ENCODE measurements around the gene SHISA3. TPM values are rescaled to one million over a fixed set of nuclear protein-coding genes. Genes with fewer than 3 reads are reported as not detected.

Gene SHISA3
- total RNA-seq, 2 donors from 2014 or later: not detected

DNA sequence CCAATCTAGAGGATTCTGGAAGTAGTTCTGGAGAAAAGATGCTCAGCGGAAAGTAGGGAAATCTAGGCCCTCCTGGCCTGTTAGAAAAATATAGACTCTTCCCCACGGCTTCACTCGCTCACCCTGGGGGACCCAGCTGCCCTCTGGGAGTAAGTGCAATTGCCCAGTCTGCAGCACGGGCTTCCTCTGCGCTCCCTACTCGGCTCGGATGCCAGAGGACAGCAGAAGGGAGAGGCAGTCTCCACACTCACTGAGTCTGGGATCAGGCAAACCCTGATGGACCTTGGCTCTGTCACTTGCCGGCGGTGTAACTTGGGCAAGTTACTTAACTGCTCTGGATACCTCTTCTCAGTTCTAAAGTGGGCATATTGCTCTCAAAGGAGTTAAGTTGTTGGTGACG is 2.1 kb downstream of the SHISA3 start:
- no peaks in the 10 kb centered on the region for H3K9me3 Mint-ChIP-seq
- ATAC-seq (replicated peaks): no peak
- H3K4me3 Mint-ChIP-seq: peak overlapping the region; percentile 56

GRCh38 chr4:42401171-42401570 is 3.9 kb downstream of the SHISA3 start:
- no peak for ATAC-seq (replicated peaks)
- peaks cover 15% of the 10 kb centered on the region for H3K36me3 Mint-ChIP-seq (ENCODE audit: low read depth)
- H3K4me1 Mint-ChIP-seq: peaks cover 11% of the 10 kb centered on the region
- no peak overlapping the region for H3K27ac Mint-ChIP-seq
- no peak overlapping the region for H3K4me3 Mint-ChIP-seq
- no peaks in the 10 kb centered on the region for H3K9me3 Mint-ChIP-seq
- peaks cover 44% of the 10 kb centered on the region for H3K27me3 Mint-ChIP-seq

More for the DNA sequence above, 2.1 kb downstream of the SHISA3 start:
- Mint-ChIP-seq H3K36me3 (ENCODE audit: low read depth) (no peaks in the 10 kb centered on the region), H3K27ac (no peak overlapping the region), H3K4me1 (peaks cover 11% of the 10 kb centered on the region), H3K27me3 (peaks cover 45% of the 10 kb centered on the region)

DNA sequence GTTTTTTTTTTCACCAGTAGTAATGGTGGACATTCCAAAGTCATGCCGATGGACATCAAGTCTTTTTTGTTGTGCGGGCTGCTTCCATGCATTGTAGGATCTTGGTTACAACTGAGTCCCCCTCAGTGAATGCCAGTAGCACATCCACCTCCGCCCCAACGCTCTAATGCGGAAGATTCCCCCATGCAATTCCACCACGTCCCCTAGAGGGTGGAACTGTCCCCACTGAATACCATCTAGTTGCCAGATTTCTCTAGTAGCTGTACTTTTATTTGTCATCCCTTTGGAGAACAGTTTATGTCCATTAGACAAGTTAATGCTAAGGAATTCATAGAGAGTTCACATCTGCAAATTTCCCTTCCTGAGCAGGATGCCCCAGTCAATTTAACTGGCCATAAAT is 6.7 kb downstream of the SHISA3 start:
- no peak for ATAC-seq (replicated peaks)
- H3K4me1 Mint-ChIP-seq: peaks cover 3% of the 10 kb centered on the region
- H3K27ac Mint-ChIP-seq: no peak overlapping the region
- H3K27me3 Mint-ChIP-seq: peaks cover 32% of the 10 kb centered on the region
- peaks cover 15% of the 10 kb centered on the region for H3K36me3 Mint-ChIP-seq (ENCODE audit: low read depth)
- H3K9me3 Mint-ChIP-seq: no peaks in the 10 kb centered on the region
- no peak overlapping the region for H3K4me3 Mint-ChIP-seq

DNA sequence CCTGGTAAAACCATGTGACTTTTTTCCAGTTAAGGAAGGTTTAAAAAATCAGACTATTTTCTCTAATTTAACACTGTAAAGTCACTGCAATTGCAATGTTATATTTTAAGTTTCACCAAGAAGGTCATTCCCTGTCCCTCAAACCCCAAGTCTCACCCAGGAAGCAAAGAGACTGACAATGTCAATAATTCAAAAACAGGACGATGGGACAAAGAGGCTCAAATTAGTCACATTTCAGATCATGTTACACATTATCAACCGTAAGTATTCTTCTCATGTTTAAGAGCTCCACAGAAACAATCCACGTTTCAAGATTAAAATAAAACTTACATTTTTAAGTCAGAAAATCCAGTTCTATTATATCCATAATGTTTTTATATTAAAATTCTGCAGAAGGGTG is 13.2 kb downstream of the SHISA3 start:
- H3K9me3 Mint-ChIP-seq: no peaks in the 10 kb centered on the region
- no peak overlapping the region for H3K4me3 Mint-ChIP-seq

GRCh38 chr4:42411803-42412202 is 14.5 kb downstream of the SHISA3 start:
- Mint-ChIP-seq H3K27me3 (no peaks in the 10 kb centered on the region), H3K9me3 (no peaks in the 10 kb centered on the region)

More for the DNA sequence above, 13.2 kb downstream of the SHISA3 start:
- no peak for ATAC-seq (replicated peaks)
- Mint-ChIP-seq H3K27ac (no peak overlapping the region), H3K27me3 (no peaks in the 10 kb centered on the region), H3K36me3 (ENCODE audit: low read depth) (peaks cover 63% of the 10 kb centered on the region), H3K4me1 (no peaks in the 10 kb centered on the region)

GRCh38 chr4:42412251-42412650 is 15.0 kb downstream of the SHISA3 start:
- H3K4me1 Mint-ChIP-seq: no peaks in the 10 kb centered on the region
- no peaks in the 10 kb centered on the region for H3K9me3 Mint-ChIP-seq
- H3K27ac Mint-ChIP-seq: no peak overlapping the region
- H3K4me3 Mint-ChIP-seq: no peak overlapping the region
- H3K27me3 Mint-ChIP-seq: no peaks in the 10 kb centered on the region
- peaks cover 70% of the 10 kb centered on the region for H3K36me3 Mint-ChIP-seq (ENCODE audit: low read depth)
- ATAC-seq (replicated peaks): no peak

More at GRCh38 chr4:42411803-42412202, 14.5 kb downstream of the SHISA3 start:
- Mint-ChIP-seq H3K4me3 (no peak overlapping the region), H3K4me1 (no peaks in the 10 kb centered on the region), H3K36me3 (ENCODE audit: low read depth) (peaks cover 70% of the 10 kb centered on the region), H3K27ac (no peak overlapping the region)
- ATAC-seq (replicated peaks): no peak

- H3K4me1 Mint-ChIP-seq: no peaks in the 10 kb centered on the region
- no peak overlapping the region for H3K4me3 Mint-ChIP-seq
- no peak overlapping the region for H3K27ac Mint-ChIP-seq
- ATAC-seq (replicated peaks): no peak
- no peaks in the 10 kb centered on the region for H3K27me3 Mint-ChIP-seq
- no peaks in the 10 kb centered on the region for H3K9me3 Mint-ChIP-seq
- peaks cover 88% of the 10 kb centered on the region for H3K36me3 Mint-ChIP-seq (ENCODE audit: low read depth)
Measured at GRCh38 chr4:42415281-42415680, 18.0 kb downstream of the SHISA3 start.

GRCh38 chr4:42416017-42416416 is 18.7 kb downstream of the SHISA3 start:
- H3K27ac Mint-ChIP-seq: no peak overlapping the region
- H3K9me3 Mint-ChIP-seq: no peaks in the 10 kb centered on the region
- ATAC-seq (replicated peaks): no peak
- H3K27me3 Mint-ChIP-seq: no peaks in the 10 kb centered on the region
- H3K4me1 Mint-ChIP-seq: no peaks in the 10 kb centered on the region
- H3K4me3 Mint-ChIP-seq: no peak overlapping the region
- H3K36me3 Mint-ChIP-seq (ENCODE audit: low read depth): peaks cover 88% of the 10 kb centered on the region

- no peaks in the 10 kb centered on the region for H3K27me3 Mint-ChIP-seq
- peaks cover 88% of the 10 kb centered on the region for H3K36me3 Mint-ChIP-seq (ENCODE audit: low read depth)
- H3K9me3 Mint-ChIP-seq: no peaks in the 10 kb centered on the region
- no peak for ATAC-seq (replicated peaks)
- H3K4me1 Mint-ChIP-seq: no peaks in the 10 kb centered on the region
- no peak overlapping the region for H3K4me3 Mint-ChIP-seq
- H3K27ac Mint-ChIP-seq: no peak overlapping the region
Measured at GRCh38 chr4:42417550-42417949, 20.3 kb downstream of the SHISA3 start.

- Mint-ChIP-seq H3K27me3 (no peaks in the 10 kb centered on the region), H3K27ac (no peak overlapping the region), H3K9me3 (no peaks in the 10 kb centered on the region), H3K4me1 (no peaks in the 10 kb centered on the region), H3K36me3 (ENCODE audit: low read depth) (peaks cover 75% of the 10 kb centered on the region), H3K4me3 (no peak overlapping the region)
- ATAC-seq (replicated peaks): no peak
Measured at GRCh38 chr4:42420140-42420539, 22.9 kb downstream of the SHISA3 start.

GRCh38 chr4:42425146-42426065 is 28.1 kb downstream of the SHISA3 start:
- ATAC-seq (replicated peaks): no peak
- no peaks in the 10 kb centered on the region for H3K4me1 Mint-ChIP-seq
- no peaks in the 10 kb centered on the region for H3K9me3 Mint-ChIP-seq
- no peaks in the 10 kb centered on the region for H3K27me3 Mint-ChIP-seq
- no peak overlapping the region for H3K4me3 Mint-ChIP-seq
- no peak overlapping the region for H3K27ac Mint-ChIP-seq
- H3K36me3 Mint-ChIP-seq (ENCODE audit: low read depth): peaks cover 71% of the 10 kb centered on the region

- ATAC-seq (replicated peaks): no peak
- no peaks in the 10 kb centered on the region for H3K4me1 Mint-ChIP-seq
- H3K36me3 Mint-ChIP-seq (ENCODE audit: low read depth): peaks cover 49% of the 10 kb centered on the region
- no peaks in the 10 kb centered on the region for H3K9me3 Mint-ChIP-seq
- H3K27me3 Mint-ChIP-seq: no peaks in the 10 kb centered on the region
- H3K4me3 Mint-ChIP-seq: no peak overlapping the region
- H3K27ac Mint-ChIP-seq: no peak overlapping the region
Measured at GRCh38 chr4:42428036-42428435, 30.7 kb downstream of the SHISA3 start.

- Mint-ChIP-seq H3K4me1 (no peaks in the 10 kb centered on the region), H3K27ac (no peak overlapping the region), H3K27me3 (no peaks in the 10 kb centered on the region), H3K36me3 (ENCODE audit: low read depth) (peaks cover 73% of the 10 kb centered on the region), H3K4me3 (no peak overlapping the region), H3K9me3 (no peaks in the 10 kb centered on the region)
- no peak for ATAC-seq (replicated peaks)
Measured at GRCh38 chr4:42436928-42437565, 39.8 kb downstream of the SHISA3 start.

DNA sequence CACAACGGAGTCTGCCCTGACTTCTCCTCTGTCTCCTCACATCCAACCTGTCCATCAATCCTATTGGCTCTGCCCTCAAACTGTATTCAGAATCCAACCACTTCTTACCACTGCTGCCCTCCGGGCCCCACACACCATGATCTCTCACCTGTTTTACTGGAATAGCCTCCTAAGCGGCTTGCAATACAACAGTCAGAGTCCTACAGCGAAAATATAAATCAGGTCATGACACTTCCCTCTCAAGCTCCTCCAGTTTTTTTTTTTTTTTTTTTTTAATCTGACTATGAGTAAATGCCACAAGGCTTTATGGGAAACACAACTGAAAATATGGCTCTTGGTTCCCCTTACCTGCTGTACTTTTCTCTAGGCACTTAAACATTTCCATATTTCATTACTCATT is 42.8 kb downstream of the SHISA3 start:
- no peak for ATAC-seq (replicated peaks)
- no peaks in the 10 kb centered on the region for H3K9me3 Mint-ChIP-seq
- no peaks in the 10 kb centered on the region for H3K27me3 Mint-ChIP-seq
- peaks cover 90% of the 10 kb centered on the region for H3K36me3 Mint-ChIP-seq (ENCODE audit: low read depth)
- H3K27ac Mint-ChIP-seq: no peak overlapping the region
- no peak overlapping the region for H3K4me3 Mint-ChIP-seq
- no peaks in the 10 kb centered on the region for H3K4me1 Mint-ChIP-seq

DNA sequence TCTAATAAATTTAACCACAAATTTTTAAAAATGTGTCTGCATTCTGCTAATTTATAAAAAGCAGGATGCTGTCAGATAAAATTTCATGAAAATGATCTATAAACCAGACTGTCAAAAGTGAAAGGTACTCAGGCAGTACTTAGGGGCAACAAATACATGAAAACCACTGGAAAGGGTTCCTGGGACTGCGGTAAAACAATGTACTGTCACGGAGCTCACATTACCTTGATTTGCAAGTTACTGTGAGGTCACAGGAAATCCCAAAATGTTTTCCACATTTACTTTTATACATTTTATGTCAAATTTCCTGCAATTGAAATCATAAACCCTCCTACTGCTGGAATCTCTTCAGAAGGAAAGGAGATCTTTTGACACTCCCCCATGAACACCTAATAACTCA is 45.3 kb downstream of the SHISA3 start:
- Mint-ChIP-seq H3K36me3 (ENCODE audit: low read depth) (peaks cover 86% of the 10 kb centered on the region), H3K27ac (no peak overlapping the region), H3K27me3 (no peaks in the 10 kb centered on the region), H3K4me3 (no peak overlapping the region), H3K9me3 (no peaks in the 10 kb centered on the region), H3K4me1 (no peaks in the 10 kb centered on the region)
- ATAC-seq (replicated peaks): no peak
